Activated T-helper 2 cell treated with anti-CD3 and anti-CD28 coated beads, Interferon-gamma antibody, Interleukin-2, Interleukin-4, amounts not matched to agents 10 μg/mL and 5 μg/mL and 100 μg/mL, durations not matched to agents 14 hours and 24 hours and 36 hours (primary cell): ENCODE results near the gene ITGAV. TPM values are rescaled to one million over a fixed set of nuclear protein-coding genes. Genes with fewer than 3 reads are reported as not detected.

Experiments
- DNase-seq: peaks from one replicate; pipeline ENCODE4 v3.0.0; 2021; ENCODE audit warnings: low spot score
- H3K27ac Mint-ChIP-seq: one replicate; pipeline ENCODE4 v1.8.0; 2021; ENCODE audit warnings: mixed read lengths
- H3K27me3 Mint-ChIP-seq: one replicate; pipeline ENCODE4 v1.8.0; 2021; ENCODE audit warnings: low read depth, mixed read lengths
- H3K36me3 Mint-ChIP-seq: one replicate; pipeline ENCODE4 v1.8.0; 2021; ENCODE audit warnings: low read depth, mixed read lengths
- H3K4me1 Mint-ChIP-seq: one replicate; pipeline ENCODE4 v1.8.0; 2021; ENCODE audit warnings: low read depth, mixed read lengths
- H3K4me3 Mint-ChIP-seq: one replicate; pipeline ENCODE4 v1.8.0; 2021; ENCODE audit warnings: low read depth, mild to moderate bottlenecking, moderate library complexity, mixed read lengths
- H3K9me3 Mint-ChIP-seq: one replicate; pipeline ENCODE4 v1.8.0; 2021; ENCODE audit warnings: mixed read lengths
- intact Hi-C: fragments of 100-400 bp; cut with micrococcal nuclease; formaldehyde crosslinking; loops from one replicate; pipeline ENCODE4 v1.15.1; 2023
- total RNA-seq: library from RNA; stranded (reverse); gene quantifications from 2 replicates; pipeline ENCODE4 v1.2.3, GENCODE V29; 2022

Gene ITGAV
- 9.8 and 10.6 TPM in 2 replicates for total RNA-seq

GRCh38 chr2:186589612-186590349, at the start of gene ITGAV:
Gene ITGAV, plus strand, starts transcription at chr2:186590056. Its CDS starts 283 bp downstream, at chr2:186590339.
- H3K4me1 Mint-ChIP-seq = peaks cover 33% of the 10 kb centered on the region
- peak; percentile 82 for DNase-seq
- intact Hi-C loops = loop anchor here (1.0 to 5.0 kb wide), 2 partner anchors 87 to 103 kb away; partner anchors contain the start of gene ZC3H15
- H3K27ac Mint-ChIP-seq = peak within 1 kb of the TSS; percentile 86
- peak within 1 kb of the TSS; percentile 94 for H3K4me3 Mint-ChIP-seq
- no peaks in the 10 kb centered on the region for H3K9me3 Mint-ChIP-seq
- peaks cover 4% of the 10 kb centered on the region for H3K36me3 Mint-ChIP-seq
- peaks cover 9% of the 10 kb centered on the region for H3K27me3 Mint-ChIP-seq

GRCh38 chr2:186540941-186541340, 48.9 kb upstream of the ITGAV start:
- H3K9me3 Mint-ChIP-seq = no peaks in the 10 kb centered on the region
- no peaks in the 10 kb centered on the region for H3K4me1 Mint-ChIP-seq
- H3K36me3 Mint-ChIP-seq = no peaks in the 10 kb centered on the region
- H3K27me3 Mint-ChIP-seq = peaks cover 15% of the 10 kb centered on the region
- no peak overlapping the region for H3K4me3 Mint-ChIP-seq
- no peak overlapping the region for H3K27ac Mint-ChIP-seq
- intact Hi-C loops = no loop called here
- DNase-seq = no peak

GRCh38 chr2:186542002-186542401, 47.9 kb upstream of the ITGAV start:
- Mint-ChIP-seq H3K27ac (no peak overlapping the region), H3K4me3 (no peak overlapping the region), H3K27me3 (peaks cover 15% of the 10 kb centered on the region), H3K4me1 (no peaks in the 10 kb centered on the region), H3K9me3 (no peaks in the 10 kb centered on the region), H3K36me3 (no peaks in the 10 kb centered on the region)
- intact Hi-C loops = no loop called here
- DNase-seq = no peak

- intact Hi-C loops = no loop called here
- Mint-ChIP-seq H3K27me3 (peaks cover 15% of the 10 kb centered on the region), H3K4me1 (no peaks in the 10 kb centered on the region), H3K9me3 (no peaks in the 10 kb centered on the region), H3K36me3 (no peaks in the 10 kb centered on the region), H3K4me3 (no peak overlapping the region), H3K27ac (no peak overlapping the region)
- DNase-seq = no peak
Observed at GRCh38 chr2:186543561-186544131, 46.2 kb upstream of the ITGAV start.

- intact Hi-C loops = no loop called here
- peaks cover 16% of the 10 kb centered on the region for H3K27me3 Mint-ChIP-seq
- H3K36me3 Mint-ChIP-seq = no peaks in the 10 kb centered on the region
- H3K4me1 Mint-ChIP-seq = no peaks in the 10 kb centered on the region
- no peak overlapping the region for H3K27ac Mint-ChIP-seq
- no peak overlapping the region for H3K4me3 Mint-ChIP-seq
- DNase-seq = no peak
- H3K9me3 Mint-ChIP-seq = no peaks in the 10 kb centered on the region
Observed at GRCh38 chr2:186544255-186544675, 45.6 kb upstream of the ITGAV start.

- H3K9me3 Mint-ChIP-seq = no peaks in the 10 kb centered on the region
- H3K27me3 Mint-ChIP-seq = peaks cover 16% of the 10 kb centered on the region
- no peaks in the 10 kb centered on the region for H3K4me1 Mint-ChIP-seq
- no peaks in the 10 kb centered on the region for H3K36me3 Mint-ChIP-seq
- no peak overlapping the region for H3K4me3 Mint-ChIP-seq
- H3K27ac Mint-ChIP-seq = no peak overlapping the region
- DNase-seq = no peak
- intact Hi-C loops = no loop called here
Observed at GRCh38 chr2:186546846-186547245, 43.0 kb upstream of the ITGAV start.

- Mint-ChIP-seq H3K27ac (no peak overlapping the region), H3K27me3 (peaks cover 6% of the 10 kb centered on the region), H3K36me3 (no peaks in the 10 kb centered on the region), H3K9me3 (no peaks in the 10 kb centered on the region), H3K4me3 (no peak overlapping the region), H3K4me1 (no peaks in the 10 kb centered on the region)
- DNase-seq = no peak
- intact Hi-C loops = no loop called here
Observed at GRCh38 chr2:186551323-186552050, 38.4 kb upstream of the ITGAV start.

GRCh38 chr2:186554429-186554828, 35.4 kb upstream of the ITGAV start:
- Mint-ChIP-seq H3K4me1 (no peaks in the 10 kb centered on the region), H3K9me3 (no peaks in the 10 kb centered on the region), H3K4me3 (no peak overlapping the region), H3K36me3 (no peaks in the 10 kb centered on the region), H3K27ac (no peak overlapping the region), H3K27me3 (peaks cover 3% of the 10 kb centered on the region)
- DNase-seq = no peak
- intact Hi-C loops = no loop called here

DNA sequence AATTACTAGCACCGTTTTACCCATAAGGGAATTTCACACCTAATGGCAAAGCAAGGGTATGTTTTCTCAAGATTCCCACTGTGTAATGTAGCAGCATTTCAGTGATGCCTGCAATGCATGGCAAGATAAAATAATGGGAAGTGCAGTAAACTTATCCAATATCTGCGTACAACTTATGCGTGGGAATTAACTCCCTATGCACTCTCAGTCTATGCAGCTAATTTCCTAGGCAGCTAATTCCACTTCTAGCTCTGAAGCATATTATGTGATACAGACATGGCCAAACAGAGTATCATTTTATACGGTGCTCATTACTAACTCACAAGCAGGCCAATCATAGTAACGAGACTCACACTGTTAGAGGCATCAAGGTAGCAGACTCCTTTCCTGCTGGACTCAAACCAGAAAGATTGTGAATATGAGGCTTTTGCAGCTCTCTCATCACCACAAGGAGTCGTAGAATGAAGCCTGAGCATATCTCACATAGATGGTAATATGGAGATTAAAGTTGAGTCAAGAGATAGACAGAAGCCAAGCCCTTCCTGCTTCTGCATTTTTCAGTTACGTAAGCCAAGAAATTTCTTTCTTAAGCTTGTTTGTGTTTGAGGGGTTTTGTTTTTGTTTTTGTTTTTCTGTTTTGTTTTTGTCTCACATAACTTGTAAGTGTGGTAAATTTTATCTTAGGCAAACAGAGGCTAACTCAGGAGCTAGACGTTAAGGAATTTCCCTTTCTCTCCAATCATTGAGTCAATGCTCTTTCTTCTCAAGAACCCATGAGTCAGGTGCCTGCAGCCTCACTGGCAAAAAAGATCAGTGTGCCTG, 34.8 kb upstream of the ITGAV start:
- intact Hi-C loops = no loop called here
- Mint-ChIP-seq H3K27me3 (peaks cover 2% of the 10 kb centered on the region), H3K36me3 (no peaks in the 10 kb centered on the region), H3K4me3 (no peak overlapping the region), H3K4me1 (no peaks in the 10 kb centered on the region), H3K27ac (no peak overlapping the region), H3K9me3 (no peaks in the 10 kb centered on the region)
- no peak for DNase-seq

DNA sequence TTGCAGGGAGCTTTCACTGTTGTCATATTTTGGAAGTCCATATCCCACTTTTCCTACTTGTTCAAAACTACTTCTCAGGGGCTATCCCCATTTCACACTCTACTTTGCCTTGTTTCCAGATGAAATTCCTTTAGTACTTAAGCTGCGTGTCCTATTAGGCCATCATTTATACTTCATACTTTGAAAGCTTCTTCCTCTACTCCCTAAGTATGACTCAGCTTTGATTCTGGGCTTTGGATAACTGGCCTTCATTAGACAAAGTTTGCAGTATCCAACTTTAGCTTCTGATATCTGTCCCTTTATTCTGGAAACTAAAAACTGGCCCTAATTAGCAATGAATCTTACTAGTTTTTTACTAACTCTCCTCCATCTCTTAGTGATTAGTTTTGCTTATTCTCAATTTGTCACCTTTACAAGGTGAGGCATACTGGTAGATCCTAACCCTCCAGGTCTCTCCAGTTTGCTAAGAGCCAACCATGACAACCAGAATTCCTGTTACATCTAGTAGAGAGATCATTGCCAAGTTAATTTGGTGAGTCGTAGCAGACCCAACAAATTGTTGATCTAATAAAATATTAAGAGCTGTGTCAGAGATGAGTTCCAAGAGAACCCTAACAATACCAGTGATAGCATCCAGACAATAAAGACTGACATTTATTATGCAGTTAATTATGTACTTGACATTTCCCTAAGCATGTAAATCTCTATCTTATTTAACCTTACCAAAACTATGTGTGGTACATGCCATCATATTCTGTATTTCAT, 31.2 kb upstream of the ITGAV start:
- H3K27me3 Mint-ChIP-seq = peaks cover 9% of the 10 kb centered on the region
- no peaks in the 10 kb centered on the region for H3K36me3 Mint-ChIP-seq
- no peak overlapping the region for H3K27ac Mint-ChIP-seq
- no peak for DNase-seq
- intact Hi-C loops = no loop called here
- H3K9me3 Mint-ChIP-seq = no peaks in the 10 kb centered on the region
- H3K4me3 Mint-ChIP-seq = no peak overlapping the region
- no peaks in the 10 kb centered on the region for H3K4me1 Mint-ChIP-seq

DNA sequence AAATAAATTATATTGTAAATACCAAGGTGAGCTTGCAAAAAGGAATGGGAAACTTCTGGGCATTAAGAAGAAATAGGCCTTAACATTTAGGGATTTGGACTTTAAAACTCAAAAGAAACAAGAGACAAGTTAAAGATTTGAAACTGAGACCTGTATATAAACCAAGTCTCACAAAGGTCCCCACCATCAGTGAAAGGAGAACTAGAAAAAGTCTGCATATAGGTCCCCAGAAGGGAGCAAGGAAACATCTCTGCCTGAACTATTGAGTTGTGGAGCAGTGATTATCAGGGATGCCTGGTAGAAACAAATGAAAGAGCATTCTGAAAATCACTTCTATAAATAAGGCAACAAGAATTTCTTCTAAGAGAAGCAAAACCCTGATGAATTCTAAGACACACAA, 30.5 kb upstream of the ITGAV start:
- intact Hi-C loops = no loop called here
- H3K27ac Mint-ChIP-seq = no peak overlapping the region
- no peaks in the 10 kb centered on the region for H3K4me1 Mint-ChIP-seq
- H3K4me3 Mint-ChIP-seq = no peak overlapping the region
- peaks cover 9% of the 10 kb centered on the region for H3K27me3 Mint-ChIP-seq
- no peaks in the 10 kb centered on the region for H3K9me3 Mint-ChIP-seq
- no peaks in the 10 kb centered on the region for H3K36me3 Mint-ChIP-seq
- DNase-seq = no peak

- Mint-ChIP-seq H3K4me3 (no peak overlapping the region), H3K36me3 (no peaks in the 10 kb centered on the region), H3K27me3 (peaks cover 10% of the 10 kb centered on the region), H3K9me3 (no peaks in the 10 kb centered on the region), H3K4me1 (no peaks in the 10 kb centered on the region), H3K27ac (no peak overlapping the region)
- DNase-seq = no peak
- intact Hi-C loops = no loop called here
Observed at GRCh38 chr2:186559848-186560247, 30.0 kb upstream of the ITGAV start.
